OCI-LY7 (cell line): ENCODE results near the gene PPP1R26. TPM values are rescaled to one million over a fixed set of nuclear protein-coding genes. Genes with fewer than 3 reads are reported as not detected.

ENCODE experiments used
- BruUV-seq: library from RNA; stranded (reverse); fragments of 400-500 nt; replicated peaks from 2 replicates; lab custom pipeline; 2021; lab: Mats Ljungman, UMichigan
- CTCF ChIA-PET: fragments of 300-600 bp; sonication (Branson Sonifier 250); formaldehyde crosslinking; loops from one replicate; lab custom pipeline; 2022; ENCODE audit warnings: antibody characterized with exemption; ENCODE audit not compliant: unreplicated experiment; lab: Charles Lee
- POLR2A ChIA-PET: fragments of 300-600 bp; sonication (Branson Sonifier 250); formaldehyde crosslinking; loops from one replicate; lab custom pipeline; 2022; ENCODE audit warnings: antibody characterized with exemption; lab: Charles Lee
- DNase-seq: peaks from one replicate; pipeline ENCODE4 v3.0.0-alpha.2; 2015; ENCODE audit warnings: low spot score
- H2AFZ ChIP-seq: fragments of 200-600 bp; sonication (generic), shearing (Covaris generic); 2 replicates; pipeline ENCODE4 v1.6.1; 2014; ENCODE audit warnings: mild to moderate bottlenecking, antibody characterized with exemption, low read length, moderate library complexity
- H3K27ac ChIP-seq: fragments of 200-600 bp; sonication (generic); 2 replicates; pipeline ENCODE4 v1.5.1; 2014; ENCODE audit warnings: mixed run types, low read depth, mild to moderate bottlenecking, moderate library complexity, low read length, inconsistent platforms; ENCODE audit not compliant: poor library complexity, severe bottlenecking
- H3K36me3 ChIP-seq: fragments of 200-600 bp; sonication (generic); 2 replicates; pipeline ENCODE4 v1.6.1; 2014; ENCODE audit warnings: mild to moderate bottlenecking, antibody characterized with exemption, low read length, moderate library complexity, mixed read lengths; ENCODE audit not compliant: insufficient read depth
- H3K4me1 ChIP-seq: fragments of 200-600 bp; sonication (generic); 2 replicates; pipeline ENCODE4 v1.5.1; 2014; ENCODE audit warnings: mild to moderate bottlenecking, low read length; ENCODE audit not compliant: insufficient read depth, poor library complexity, severe bottlenecking
- H3K4me2 ChIP-seq: fragments of 200-600 bp; sonication (generic); 2 replicates; pipeline ENCODE4 v1.6.1; 2014; ENCODE audit warnings: mild to moderate bottlenecking, low read length
- H3K4me3 ChIP-seq: fragments of 200-600 bp; sonication (generic); 2 replicates; pipeline ENCODE4 v1.5.1; 2014; ENCODE audit warnings: mild to moderate bottlenecking, low read depth, low read length; ENCODE audit not compliant: poor library complexity, severe bottlenecking
- H3K79me2 ChIP-seq: fragments of 200-600 bp; sonication (generic); 2 replicates; pipeline ENCODE4 v1.6.1; 2016; ENCODE audit warnings: low read depth, mild to moderate bottlenecking, low read length, moderate library complexity, mixed read lengths; ENCODE audit not compliant: insufficient read depth
- H3K9me2 ChIP-seq: fragments of 200-600 bp; sonication (generic); 2 replicates; pipeline ENCODE4 v1.6.1; 2016; ENCODE audit warnings: mild to moderate bottlenecking, low read length, mixed read lengths; ENCODE audit not compliant: insufficient read depth
- H3K9me3 ChIP-seq: fragments of 200-600 bp; sonication (generic); 2 replicates; pipeline ENCODE4 v1.6.1; 2014; ENCODE audit warnings: mild to moderate bottlenecking, mixed run types, low read length, mixed read lengths
- H4K20me1 ChIP-seq: fragments of 200-600 bp; sonication (generic); 2 replicates; pipeline ENCODE4 v1.6.1; 2014; ENCODE audit warnings: mild to moderate bottlenecking, antibody characterized with exemption, low read length, moderate library complexity, mixed read lengths; ENCODE audit not compliant: insufficient read depth
- EZH2phosphoT487 ChIP-seq: fragments of 200-600 bp; sonication (generic); IDR thresholded peaks from 2 replicates; pipeline ENCODE4 v1.6.1; 2018; ENCODE audit warnings: low read depth, borderline replicate concordance, mild to moderate bottlenecking, mixed run types, antibody characterized with exemption, low read length, moderate library complexity, mixed read lengths
- intact Hi-C: fragments of 100-400 bp; cut with micrococcal nuclease; formaldehyde crosslinking; loops from one replicate; pipeline ENCODE4 v1.10.0; 2022; ENCODE audit not compliant: unreplicated experiment
- total RNA-seq, 2 experiments: library from RNA; depleted of rRNA in 1 of 2; stranded (reverse); fragments of >200 nt in 1 of 2; shearing (Covaris generic) in 1 of 2; gene quantifications; 2 replicates each; pipeline ENCODE4 v1.2.3, GENCODE V29; 2014 to 2022
- TF ChIP-seq, protein P1 (sequence below): fragments of 200-600 bp; sonication (generic); conservative IDR thresholded peaks from 2 replicates; pipeline ENCODE4 v1.5.1; 2014; ENCODE audit warnings: mild to moderate bottlenecking, antibody characterized with exemption, low read length, moderate library complexity, mixed read lengths

PPP1R26 gene
- total RNA-seq, 2 experiments from 2014 or later, result 0.21 to 1.5 TPM

- Histone ChIP-seq H2AFZ (no peak overlapping the region), H3K4me3 (no peak overlapping the region), H3K4me2 (no peak overlapping the region), H3K4me1 (no peaks in the 10 kb centered on the region), H3K79me2 (no peaks in the 10 kb centered on the region), H3K9me3 (no peaks in the 10 kb centered on the region), H4K20me1 (no peaks in the 10 kb centered on the region), H3K27ac (no peak overlapping the region), H3K36me3 (no peaks in the 10 kb centered on the region), H3K9me2 (no peaks in the 10 kb centered on the region)
- intact Hi-C loops, result no loop called here
- CTCF ChIA-PET, result no interaction called here
- TF ChIP-seq, protein P1, sequence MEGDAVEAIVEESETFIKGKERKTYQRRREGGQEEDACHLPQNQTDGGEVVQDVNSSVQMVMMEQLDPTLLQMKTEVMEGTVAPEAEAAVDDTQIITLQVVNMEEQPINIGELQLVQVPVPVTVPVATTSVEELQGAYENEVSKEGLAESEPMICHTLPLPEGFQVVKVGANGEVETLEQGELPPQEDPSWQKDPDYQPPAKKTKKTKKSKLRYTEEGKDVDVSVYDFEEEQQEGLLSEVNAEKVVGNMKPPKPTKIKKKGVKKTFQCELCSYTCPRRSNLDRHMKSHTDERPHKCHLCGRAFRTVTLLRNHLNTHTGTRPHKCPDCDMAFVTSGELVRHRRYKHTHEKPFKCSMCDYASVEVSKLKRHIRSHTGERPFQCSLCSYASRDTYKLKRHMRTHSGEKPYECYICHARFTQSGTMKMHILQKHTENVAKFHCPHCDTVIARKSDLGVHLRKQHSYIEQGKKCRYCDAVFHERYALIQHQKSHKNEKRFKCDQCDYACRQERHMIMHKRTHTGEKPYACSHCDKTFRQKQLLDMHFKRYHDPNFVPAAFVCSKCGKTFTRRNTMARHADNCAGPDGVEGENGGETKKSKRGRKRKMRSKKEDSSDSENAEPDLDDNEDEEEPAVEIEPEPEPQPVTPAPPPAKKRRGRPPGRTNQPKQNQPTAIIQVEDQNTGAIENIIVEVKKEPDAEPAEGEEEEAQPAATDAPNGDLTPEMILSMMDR, result no peak
- TF ChIP-seq EZH2phosphoT487, result no peak
- POLR2A ChIA-PET, result no interaction called here
- no peak for DNase-seq
- no TSS peak for BruUV-seq
Observed at GRCh38 chr9:135523521-135524129, 44.0 kb downstream of the PPP1R26 start.

DNA sequence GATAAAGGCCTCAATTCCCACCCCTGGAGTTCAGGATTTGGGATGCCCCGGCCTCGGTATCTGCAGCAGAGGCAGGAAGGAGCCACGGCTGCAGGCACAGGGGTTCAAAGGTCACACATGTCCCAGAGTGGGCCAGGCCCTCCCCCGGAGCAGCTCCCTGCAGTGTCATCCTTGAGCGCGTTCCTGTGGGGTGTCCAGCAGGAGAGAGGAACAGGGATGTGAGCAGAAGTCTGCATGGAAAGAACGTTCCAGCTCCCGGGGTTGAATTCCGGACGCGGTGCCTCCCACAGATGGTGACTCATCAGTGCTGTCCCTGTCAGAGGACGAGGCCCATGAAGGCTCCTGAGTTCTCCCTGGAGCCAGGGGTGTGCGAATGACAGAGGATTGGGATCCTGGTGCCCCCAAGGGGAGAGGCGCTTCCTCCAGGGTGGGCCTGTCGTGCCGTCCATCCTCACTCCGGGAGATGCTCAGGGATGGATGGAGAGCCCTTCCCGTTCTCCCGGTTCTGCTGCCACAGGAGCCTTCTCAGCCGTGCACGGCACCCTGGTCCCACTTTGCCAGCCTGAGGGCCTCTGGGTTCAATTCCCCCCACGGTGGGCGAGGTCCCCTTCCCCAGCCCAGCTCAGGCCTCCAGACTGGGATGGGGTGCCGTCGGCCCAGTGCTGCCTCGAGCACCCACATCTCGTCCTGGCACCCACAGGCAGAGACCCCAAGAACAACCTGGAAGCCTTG lies 44.7 kb downstream of the PPP1R26 start:
- ChIA-PET POLR2A (no interaction called here), CTCF (no interaction called here)
- BruUV-seq, result no TSS peak

More for the DNA sequence above, 44.7 kb downstream of the PPP1R26 start:
- H3K4me2 ChIP-seq, result no peak overlapping the region
- no peaks in the 10 kb centered on the region for H3K9me2 ChIP-seq
- H3K4me1 ChIP-seq, result no peaks in the 10 kb centered on the region
- no peaks in the 10 kb centered on the region for H3K9me3 ChIP-seq
- DNase-seq, result no peak
- no peak overlapping the region for H2AFZ ChIP-seq
- intact Hi-C loops, result no loop called here
- TF ChIP-seq, protein P1, result no peak
- no peak for TF ChIP-seq EZH2phosphoT487
- H4K20me1 ChIP-seq, result no peaks in the 10 kb centered on the region
- H3K4me3 ChIP-seq, result no peak overlapping the region
- H3K79me2 ChIP-seq, result no peaks in the 10 kb centered on the region
- H3K27ac ChIP-seq, result no peak overlapping the region
- H3K36me3 ChIP-seq, result no peaks in the 10 kb centered on the region
